GM06990 (cell line): ENCODE measurements around the gene HS3ST3A1.

ENCODE experiments used
- DNase-seq: peaks from one replicate; pipeline ENCODE4 v3.0.0-alpha.2; 2011; ENCODE audit not compliant: insufficient read length; ENCODE audit errors: extremely low read depth
- H3K27me3 ChIP-seq: replicated peaks from 2 replicates; pipeline ENCODE4 v1.6.0; 2011; ENCODE audit warnings: low read length; ENCODE audit not compliant: control insufficient read depth, insufficient read depth
- H3K36me3 ChIP-seq: 2 replicates; pipeline ENCODE4 v1.5.1; 2011; ENCODE audit warnings: low read length; ENCODE audit not compliant: control insufficient read depth, insufficient read depth
- H3K4me3 ChIP-seq: replicated peaks from 2 replicates; pipeline ENCODE4 v1.5.1; 2011; ENCODE audit warnings: low read depth, mild to moderate bottlenecking, control low read depth, low read length
- TF ChIP-seq, protein P1 (sequence below): IDR thresholded peaks from 2 replicates; pipeline ENCODE4 v1.5.1; 2011; ENCODE audit warnings: low read length, control low read depth, mild to moderate bottlenecking, inconsistent platforms; ENCODE audit not compliant: insufficient read depth, poor library complexity, severe bottlenecking

The HS3ST3A1 gene

DNA sequence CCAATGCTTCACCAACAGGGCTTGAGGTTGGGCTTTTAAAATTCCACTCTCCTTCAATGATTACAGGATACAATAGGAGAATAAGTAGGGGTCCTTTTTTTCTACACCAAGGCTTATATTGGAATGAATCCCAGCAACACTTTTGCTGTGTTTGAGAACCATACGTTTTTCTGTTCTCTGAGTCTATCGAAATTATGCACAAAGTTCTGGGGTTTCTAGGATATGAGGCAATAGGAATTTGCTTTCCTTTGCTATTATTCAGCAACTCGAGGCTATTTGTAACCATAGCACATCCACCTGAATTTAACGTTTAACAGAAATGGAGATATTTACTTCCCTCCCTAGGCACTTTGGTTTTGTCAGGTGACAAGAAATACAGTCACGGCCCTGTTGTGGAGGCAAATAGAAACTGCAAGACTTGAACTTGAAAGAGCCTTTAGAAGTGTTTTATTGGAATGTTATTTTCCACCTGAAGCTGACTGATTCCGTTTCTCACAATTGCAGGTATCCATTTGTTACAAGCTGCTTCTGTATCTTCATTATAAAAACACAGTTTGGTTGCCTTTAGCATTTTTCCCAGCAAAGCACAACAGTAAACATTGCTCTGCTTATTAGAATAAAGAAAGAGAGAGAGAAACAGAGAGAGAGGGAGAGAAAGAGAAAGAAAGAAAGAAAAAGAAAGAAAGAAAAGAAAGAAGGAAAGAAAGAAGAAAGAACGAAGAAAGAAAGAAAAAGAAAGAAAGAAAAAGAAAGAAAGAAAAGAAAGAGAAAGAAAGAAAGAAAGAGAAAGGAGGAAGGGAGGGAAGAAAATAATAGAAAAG, 109.6 kb downstream of the HS3ST3A1 start:
- no peaks in the 10 kb centered on the region for H3K36me3 ChIP-seq
- TF ChIP-seq, protein P1, sequence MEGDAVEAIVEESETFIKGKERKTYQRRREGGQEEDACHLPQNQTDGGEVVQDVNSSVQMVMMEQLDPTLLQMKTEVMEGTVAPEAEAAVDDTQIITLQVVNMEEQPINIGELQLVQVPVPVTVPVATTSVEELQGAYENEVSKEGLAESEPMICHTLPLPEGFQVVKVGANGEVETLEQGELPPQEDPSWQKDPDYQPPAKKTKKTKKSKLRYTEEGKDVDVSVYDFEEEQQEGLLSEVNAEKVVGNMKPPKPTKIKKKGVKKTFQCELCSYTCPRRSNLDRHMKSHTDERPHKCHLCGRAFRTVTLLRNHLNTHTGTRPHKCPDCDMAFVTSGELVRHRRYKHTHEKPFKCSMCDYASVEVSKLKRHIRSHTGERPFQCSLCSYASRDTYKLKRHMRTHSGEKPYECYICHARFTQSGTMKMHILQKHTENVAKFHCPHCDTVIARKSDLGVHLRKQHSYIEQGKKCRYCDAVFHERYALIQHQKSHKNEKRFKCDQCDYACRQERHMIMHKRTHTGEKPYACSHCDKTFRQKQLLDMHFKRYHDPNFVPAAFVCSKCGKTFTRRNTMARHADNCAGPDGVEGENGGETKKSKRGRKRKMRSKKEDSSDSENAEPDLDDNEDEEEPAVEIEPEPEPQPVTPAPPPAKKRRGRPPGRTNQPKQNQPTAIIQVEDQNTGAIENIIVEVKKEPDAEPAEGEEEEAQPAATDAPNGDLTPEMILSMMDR, result no peak
- no peaks in the 10 kb centered on the region for H3K27me3 ChIP-seq
- H3K4me3 ChIP-seq, result no peak overlapping the region
- DNase-seq, result no peak

DNA sequence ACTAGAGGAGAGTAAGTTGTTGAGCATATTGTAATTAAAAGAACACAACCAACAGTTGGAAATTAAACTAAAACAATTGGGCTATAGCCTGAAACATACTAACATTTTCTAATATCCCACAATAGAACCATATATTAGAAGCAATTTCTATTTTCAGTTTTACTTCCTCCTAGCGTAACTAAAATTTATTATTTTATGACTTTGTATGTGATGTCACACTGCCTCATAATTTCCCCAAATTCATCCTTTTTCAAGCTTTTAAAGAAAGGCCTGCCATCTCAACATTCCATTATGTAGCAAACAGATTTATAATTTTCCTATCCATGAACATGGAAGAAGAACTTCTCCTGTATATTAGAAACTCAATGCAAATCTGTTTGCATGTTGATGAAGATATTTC, 110.2 kb downstream of the HS3ST3A1 start:
- no peaks in the 10 kb centered on the region for H3K27me3 ChIP-seq
- TF ChIP-seq, protein P1, result no peak
- H3K36me3 ChIP-seq, result no peaks in the 10 kb centered on the region
- H3K4me3 ChIP-seq, result no peak overlapping the region
- DNase-seq, result no peak

DNA sequence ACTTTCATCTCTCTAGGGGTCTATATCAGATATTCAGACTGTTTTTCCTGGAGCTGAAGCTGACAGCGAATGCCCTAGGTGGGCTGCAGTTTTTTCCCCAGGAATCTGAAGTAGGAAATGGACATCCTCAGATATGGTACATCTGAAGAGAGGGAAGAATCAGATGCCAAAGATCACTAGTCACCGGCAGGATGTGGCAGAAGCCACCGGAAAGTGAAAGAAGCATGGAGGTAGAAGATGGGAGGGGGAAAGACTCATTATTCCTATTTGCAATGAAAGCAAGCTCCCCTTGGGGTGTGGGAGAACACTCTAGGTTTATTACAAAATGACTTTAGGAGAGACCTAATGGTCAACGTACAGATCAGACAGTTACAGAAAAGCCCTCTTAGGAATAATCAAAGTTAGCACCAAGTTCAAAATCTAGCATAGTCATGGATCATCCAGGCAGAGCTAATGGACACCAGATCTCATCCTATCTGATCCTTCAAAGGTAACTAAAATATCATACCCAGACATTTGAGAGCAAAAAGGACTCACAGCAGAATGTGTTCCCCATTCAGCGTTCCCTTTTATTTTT, 110.7 kb downstream of the HS3ST3A1 start:
- no peak overlapping the region for H3K4me3 ChIP-seq
- TF ChIP-seq, protein P1, result no peak
- DNase-seq, result no peak
- H3K27me3 ChIP-seq, result no peaks in the 10 kb centered on the region
- H3K36me3 ChIP-seq, result no peaks in the 10 kb centered on the region

DNA sequence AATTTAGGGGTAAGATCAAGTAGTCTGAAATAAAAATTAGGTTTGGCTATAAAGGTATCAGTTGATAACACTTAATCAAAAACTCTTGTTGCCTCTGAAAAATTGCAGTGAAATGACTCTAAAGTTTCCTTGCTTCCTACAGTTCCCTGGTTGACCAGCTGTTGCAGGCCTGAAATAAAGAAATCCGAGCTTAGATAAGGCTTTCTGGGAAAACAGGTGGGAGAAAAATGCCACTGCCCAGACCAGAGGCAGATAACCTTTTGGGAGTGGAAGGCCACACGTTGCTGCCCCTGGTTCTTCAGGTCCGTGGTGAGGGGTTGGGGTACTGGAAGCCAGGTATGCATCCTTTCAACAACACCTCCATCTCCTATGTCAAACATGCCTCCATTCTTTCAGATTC, 111.3 kb downstream of the HS3ST3A1 start:
- Histone ChIP-seq H3K27me3 (no peaks in the 10 kb centered on the region), H3K4me3 (no peak overlapping the region), H3K36me3 (no peaks in the 10 kb centered on the region)
- TF ChIP-seq, protein P1, result no peak
- no peak for DNase-seq

DNA sequence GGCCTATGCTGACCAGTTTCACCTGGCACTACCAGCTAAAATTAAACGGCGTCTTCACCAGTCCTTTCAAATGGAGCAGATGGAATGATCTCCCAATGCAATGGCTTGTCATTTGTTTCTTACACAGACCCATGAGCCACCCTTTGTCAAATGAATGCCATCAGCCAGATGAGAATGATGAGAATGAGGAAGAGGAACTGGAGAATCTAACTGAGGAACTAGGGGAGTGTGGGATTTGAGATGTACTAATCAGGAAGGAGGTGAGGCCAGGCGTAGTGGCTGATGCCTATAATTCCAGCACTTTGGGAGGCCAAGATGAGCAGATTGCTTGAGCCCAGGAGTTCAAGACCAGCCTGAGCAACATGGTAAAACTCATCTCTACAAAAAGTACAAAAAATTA, 116.4 kb downstream of the HS3ST3A1 start:
- H3K36me3 ChIP-seq, result no peaks in the 10 kb centered on the region
- DNase-seq, result no peak
- no peaks in the 10 kb centered on the region for H3K27me3 ChIP-seq
- TF ChIP-seq, protein P1, result no peak
- H3K4me3 ChIP-seq, result no peak overlapping the region

DNA sequence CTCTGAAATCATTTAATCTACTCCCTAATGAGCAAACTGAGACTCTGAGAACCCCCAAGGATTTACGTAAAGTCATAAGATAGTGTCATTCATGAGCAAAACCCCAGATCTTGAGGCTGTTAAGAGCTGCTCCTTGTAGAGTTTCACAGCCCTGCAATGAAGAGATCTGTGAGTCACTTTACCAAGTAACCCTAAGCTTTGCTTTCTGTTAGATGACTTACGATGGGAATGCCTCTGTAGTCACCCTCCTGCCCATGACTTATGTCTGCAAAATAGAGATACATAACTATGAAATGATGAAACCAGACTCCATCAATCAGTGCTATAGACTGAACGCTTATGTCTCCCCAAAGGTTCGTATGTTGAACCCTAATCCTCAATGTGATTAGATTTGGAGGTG, 117.7 kb downstream of the HS3ST3A1 start:
- no peaks in the 10 kb centered on the region for H3K27me3 ChIP-seq
- H3K4me3 ChIP-seq, result no peak overlapping the region
- TF ChIP-seq, protein P1, result no peak
- DNase-seq, result no peak
- H3K36me3 ChIP-seq, result no peaks in the 10 kb centered on the region
